ENCODE measurements around the gene STOM.

The STOM gene

DNA sequence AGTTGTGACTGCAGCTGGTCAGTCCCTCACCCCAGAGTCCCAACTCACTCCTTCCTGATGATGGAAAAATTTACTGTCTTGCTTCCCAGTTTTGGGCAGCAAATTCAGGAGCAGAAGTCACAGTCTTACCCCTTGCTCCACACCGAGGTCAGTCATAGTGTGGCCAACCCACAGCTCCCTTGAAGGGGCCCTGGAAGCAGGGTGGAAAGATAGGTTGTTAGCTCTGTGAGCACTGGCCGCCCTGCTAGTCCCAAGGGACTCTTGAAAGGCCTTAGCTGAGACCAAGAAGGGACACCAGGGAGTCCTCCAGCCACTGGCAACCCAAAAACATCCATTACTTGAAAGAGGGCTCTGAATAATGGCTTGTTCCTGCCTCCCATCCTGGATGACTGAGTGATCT is 62.1 kb downstream of the STOM start:
- TF ChIP-seq POLR2A (IDR thresholded peaks at IDR 0.05; ENCODE audit: low read depth, low read length), result no peak
- no peak for TF ChIP-seq PAX5 (IDR thresholded peaks at IDR 0.05; ENCODE audit: insufficient read depth, low read length, severe bottlenecking)
- no peak for TF ChIP-seq TAF1 (IDR thresholded peaks at IDR 0.05; ENCODE audit: low read depth, low read length)
- TF ChIP-seq SPI1 (IDR thresholded peaks at IDR 0.05; ENCODE audit: low read depth, low read length), result no peak
- TF ChIP-seq POU2F2 (IDR thresholded peaks at IDR 0.05; ENCODE audit: low read depth, low read length), result no peak

DNA sequence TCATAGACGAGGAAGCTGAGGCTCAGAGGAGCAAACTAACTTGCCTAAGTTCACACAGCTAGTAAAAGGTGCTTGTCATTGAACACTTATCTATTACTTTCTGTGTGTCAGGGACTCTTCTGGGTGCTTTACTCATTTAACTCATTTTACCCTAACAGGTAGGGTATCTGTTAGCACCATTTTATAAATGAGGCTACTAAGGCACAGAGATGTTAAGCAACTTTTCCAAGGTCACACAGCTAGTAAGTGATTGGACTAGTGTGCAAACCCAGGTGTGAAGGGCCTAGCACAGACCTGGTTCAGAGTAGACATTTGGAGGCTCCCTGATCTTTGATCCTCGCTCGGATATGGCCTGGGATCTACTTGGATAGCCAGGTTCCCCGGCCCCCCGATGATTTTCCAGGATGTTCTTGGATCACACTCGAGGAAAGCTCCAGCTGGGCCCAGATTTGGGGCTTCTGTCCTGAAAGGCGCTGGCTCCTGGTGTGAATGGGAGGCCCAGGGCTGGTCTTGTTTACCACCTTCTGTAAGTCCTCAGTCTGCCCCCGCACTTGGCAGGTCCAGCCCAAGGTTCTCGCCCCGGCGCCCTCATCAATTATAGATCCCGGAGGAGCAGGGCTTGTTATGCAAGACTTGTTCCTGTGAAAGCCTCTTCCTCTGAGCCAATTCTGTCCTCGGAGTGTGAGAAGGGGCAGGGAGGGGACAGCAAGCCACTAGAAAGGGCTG is 64.6 kb downstream of the STOM start:
- TF ChIP-seq POLR2A (IDR thresholded peaks at IDR 0.05; ENCODE audit: low read depth, low read length), result no peak
- no peak for FAIRE-seq
- DNase-seq (ENCODE audit: insufficient read length, low spot score), result no peak

More for the DNA sequence above, 62.1 kb downstream of the STOM start:
- DNase-seq (ENCODE audit: insufficient read length, low spot score) (no peak), FAIRE-seq (no peak)

DNA sequence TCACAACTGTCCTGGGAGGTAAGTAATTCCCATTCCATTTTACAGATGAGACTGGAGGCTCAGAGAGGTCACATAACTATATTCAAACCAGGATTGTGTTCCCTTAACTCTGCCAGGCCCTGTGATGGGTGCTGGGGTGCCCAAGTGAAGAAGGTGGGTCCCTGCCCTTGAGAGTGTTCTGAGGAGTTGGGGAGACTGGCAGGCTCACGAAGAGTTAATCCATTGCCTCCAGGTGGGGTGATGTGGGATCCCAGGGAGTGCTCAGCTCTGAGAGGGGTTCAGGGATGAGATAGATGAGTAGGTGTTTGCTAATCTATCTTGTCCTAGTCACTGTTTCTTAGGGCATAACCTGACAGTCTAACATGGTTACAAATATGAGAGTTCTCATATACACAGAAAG is 65.3 kb downstream of the STOM start:
- FAIRE-seq (no peak), DNase-seq (ENCODE audit: insufficient read length, low spot score) (no peak)
- TF ChIP-seq POLR2AphosphoS5 (IDR thresholded peaks at IDR 0.05; ENCODE audit: low read depth, low read length), result no peak
- TF ChIP-seq PAX5 (IDR thresholded peaks at IDR 0.05; ENCODE audit: insufficient read depth, low read length, severe bottlenecking), result no peak

DNA sequence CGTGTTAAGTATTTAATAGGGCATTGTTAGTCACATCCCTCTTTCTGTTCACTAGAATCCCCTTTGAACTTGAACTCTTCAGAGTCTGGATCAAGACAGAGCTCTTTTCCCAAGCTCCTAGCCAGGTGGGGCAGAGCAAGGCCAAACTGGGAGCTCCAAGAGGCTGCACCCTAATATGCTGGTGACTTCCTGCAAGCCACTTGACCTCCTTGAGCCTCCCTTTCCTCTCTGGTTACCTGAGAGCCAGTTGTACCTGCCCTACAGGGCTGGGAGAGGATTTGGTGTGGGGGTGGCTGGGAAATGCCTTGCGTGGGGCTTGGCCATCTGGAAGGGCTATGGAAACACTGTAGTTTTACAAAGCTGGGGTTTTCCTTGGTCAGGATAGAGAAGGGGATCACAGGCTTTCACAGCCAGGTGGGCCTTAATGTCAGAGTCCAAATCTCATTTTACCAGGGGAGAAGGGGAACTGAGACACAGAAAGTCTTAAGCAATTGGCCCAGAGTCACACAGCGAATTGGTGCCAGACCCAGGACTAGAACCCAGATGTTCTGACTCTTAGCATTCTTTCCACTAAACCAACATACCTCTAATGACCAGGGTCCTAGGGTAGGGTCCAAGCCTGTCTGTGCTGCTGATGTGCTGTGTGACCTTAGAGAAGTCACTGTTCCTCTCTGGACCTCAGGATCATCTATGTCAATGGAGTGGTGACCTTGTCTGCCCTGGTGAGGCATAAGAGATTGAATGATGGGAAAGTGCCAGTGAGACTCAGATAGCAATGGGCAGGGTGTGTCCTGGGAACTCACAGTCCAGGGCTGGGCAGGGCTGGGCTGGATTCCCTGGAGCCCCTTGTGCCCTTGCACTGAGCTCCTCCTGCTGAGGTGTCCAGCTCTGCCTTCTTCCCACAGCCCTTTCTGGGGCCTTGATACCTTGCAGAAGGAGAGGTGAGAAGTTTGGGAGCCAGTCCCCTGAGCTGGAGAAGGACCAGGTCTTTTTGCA is 66.3 kb downstream of the STOM start:
- TF ChIP-seq SPI1 (IDR thresholded peaks at IDR 0.05; ENCODE audit: low read depth, low read length) (0 out of 2 replicates have a peak, but pooled peaks have one; percentile 4), POU2F2 (IDR thresholded peaks at IDR 0.05; ENCODE audit: low read depth, low read length) (no peak), POLR2AphosphoS5 (IDR thresholded peaks at IDR 0.05; ENCODE audit: low read depth, low read length) (no peak)
- FAIRE-seq, result no peak
- no peak for DNase-seq (ENCODE audit: insufficient read length, low spot score)

DNA sequence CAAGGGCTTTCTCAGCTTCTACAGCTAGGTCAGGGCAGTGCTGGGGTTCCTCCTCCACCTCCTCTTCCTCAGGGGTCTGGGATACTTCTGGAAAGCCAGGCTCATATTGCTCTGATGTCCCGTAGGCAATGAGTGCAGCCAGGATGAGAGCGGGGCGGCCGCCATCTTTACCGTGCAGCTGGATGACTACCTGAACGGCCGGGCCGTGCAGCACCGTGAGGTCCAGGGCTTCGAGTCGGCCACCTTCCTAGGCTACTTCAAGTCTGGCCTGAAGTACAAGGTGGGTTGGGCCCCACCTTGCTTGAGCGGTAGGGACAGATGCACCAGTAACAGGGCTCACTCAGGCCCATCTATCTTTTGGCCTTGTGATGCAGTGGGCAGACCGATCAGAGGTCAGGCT is 67.3 kb downstream of the STOM start:
- TF ChIP-seq POLR2AphosphoS5 (IDR thresholded peaks at IDR 0.05; ENCODE audit: low read depth, low read length), result no peak
- no peak for TF ChIP-seq TAF1 (IDR thresholded peaks at IDR 0.05; ENCODE audit: low read depth, low read length)
- no peak for TF ChIP-seq POU2F2 (IDR thresholded peaks at IDR 0.05; ENCODE audit: low read depth, low read length)
- TF ChIP-seq SPI1 (IDR thresholded peaks at IDR 0.05; ENCODE audit: low read depth, low read length), result no peak
- no peak for TF ChIP-seq PAX5 (IDR thresholded peaks at IDR 0.05; ENCODE audit: insufficient read depth, low read length, severe bottlenecking)
- no peak for TF ChIP-seq POLR2A (IDR thresholded peaks at IDR 0.05; ENCODE audit: low read depth, low read length)
- no peak for FAIRE-seq
- no peak for DNase-seq (ENCODE audit: insufficient read length, low spot score)

DNA sequence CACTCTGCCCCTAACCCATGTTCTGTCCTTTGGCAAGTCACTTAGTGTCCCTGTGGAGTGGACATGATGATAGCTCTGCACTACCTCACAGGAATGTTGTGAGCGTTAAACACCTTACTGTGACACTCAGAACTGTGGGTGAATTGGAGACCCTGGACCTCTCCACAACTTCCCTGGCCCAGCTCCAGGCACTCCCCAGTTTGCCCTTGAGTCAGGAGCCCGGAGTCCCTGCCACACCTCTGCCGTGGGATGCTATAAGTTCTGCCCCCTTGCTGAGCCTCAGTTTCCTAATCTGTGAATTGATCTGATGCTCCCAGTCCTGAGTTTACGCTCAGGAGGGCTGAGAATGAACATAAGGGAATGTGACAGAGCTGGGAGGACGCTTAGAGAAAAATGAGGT is 67.7 kb downstream of the STOM start:
- no peak for DNase-seq (ENCODE audit: insufficient read length, low spot score)
- no peak for TF ChIP-seq POLR2A (IDR thresholded peaks at IDR 0.05; ENCODE audit: low read depth, low read length)
- TF ChIP-seq TAF1 (IDR thresholded peaks at IDR 0.05; ENCODE audit: low read depth, low read length), result no peak
- TF ChIP-seq POU2F2 (IDR thresholded peaks at IDR 0.05; ENCODE audit: low read depth, low read length), result no peak
- no peak for FAIRE-seq

DNA sequence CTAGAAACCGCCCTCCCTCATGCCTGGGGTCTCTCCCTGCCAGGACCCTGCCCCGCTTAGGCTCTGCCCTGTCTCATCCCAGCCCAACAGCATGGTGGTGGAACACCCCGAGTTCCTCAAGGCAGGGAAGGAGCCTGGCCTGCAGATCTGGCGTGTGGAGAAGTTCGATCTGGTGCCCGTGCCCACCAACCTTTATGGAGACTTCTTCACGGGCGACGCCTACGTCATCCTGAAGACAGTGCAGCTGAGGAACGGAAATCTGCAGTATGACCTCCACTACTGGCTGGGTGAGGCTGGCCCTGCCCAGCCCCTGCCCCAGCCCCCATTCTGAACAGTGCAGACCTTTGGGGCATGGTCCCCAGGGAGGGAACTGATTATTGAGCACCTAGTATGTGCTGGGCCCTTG is 68.2 kb downstream of the STOM start:
- no peak for TF ChIP-seq POLR2AphosphoS5 (IDR thresholded peaks at IDR 0.05; ENCODE audit: low read depth, low read length)
- TF ChIP-seq SPI1 (IDR thresholded peaks at IDR 0.05; ENCODE audit: low read depth, low read length), result no peak
- TF ChIP-seq POLR2A (IDR thresholded peaks at IDR 0.05; ENCODE audit: low read depth, low read length), result no peak
- no peak for TF ChIP-seq POU2F2 (IDR thresholded peaks at IDR 0.05; ENCODE audit: low read depth, low read length)
- no peak for TF ChIP-seq PAX5 (IDR thresholded peaks at IDR 0.05; ENCODE audit: insufficient read depth, low read length, severe bottlenecking)
- TF ChIP-seq TAF1 (IDR thresholded peaks at IDR 0.05; ENCODE audit: low read depth, low read length), result no peak
- DNase-seq (ENCODE audit: insufficient read length, low spot score) (no peak), FAIRE-seq (no peak)

DNA sequence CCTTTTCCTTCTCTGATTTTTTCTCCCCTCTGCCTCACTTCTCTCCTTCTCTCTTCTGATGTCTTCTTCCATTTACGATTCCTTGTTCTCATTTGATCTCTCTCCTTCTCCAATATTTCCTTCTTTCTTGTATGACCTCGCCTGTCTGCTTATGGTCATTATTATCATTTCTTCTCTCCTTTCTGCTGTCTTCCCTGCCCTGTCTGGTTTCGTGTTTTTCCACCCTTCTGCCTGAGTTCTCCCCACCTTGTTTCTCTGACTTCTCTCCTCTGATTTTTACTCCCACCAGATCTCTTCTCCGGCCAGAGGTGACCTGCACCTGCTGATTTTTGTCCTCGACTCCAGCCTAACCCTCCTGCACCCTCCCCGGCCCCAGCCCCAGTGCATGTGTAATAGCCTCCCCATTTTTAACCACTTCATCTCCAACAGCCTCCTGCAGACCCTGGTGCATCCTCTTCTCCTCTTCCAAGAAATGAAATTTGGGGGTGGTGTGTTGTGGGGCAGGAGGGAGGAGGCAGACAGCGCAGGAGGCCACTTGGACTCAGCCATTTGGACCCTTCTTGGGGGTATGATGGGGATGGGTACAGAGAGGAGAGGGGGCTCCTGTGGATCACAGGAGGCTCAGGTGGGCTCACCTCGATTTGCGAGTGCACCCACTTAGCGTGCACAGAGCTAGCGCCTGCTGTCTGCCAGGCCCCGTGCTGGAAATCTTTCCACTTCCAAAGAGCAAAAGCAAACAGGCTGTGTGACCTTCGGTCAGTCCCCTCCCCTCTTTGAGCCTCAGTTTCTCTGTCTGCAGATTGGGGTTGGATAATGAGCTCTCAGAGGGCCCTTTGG is 69.5 kb downstream of the STOM start:
- TF ChIP-seq PAX5 (IDR thresholded peaks at IDR 0.05; ENCODE audit: insufficient read depth, low read length, severe bottlenecking), result no peak
- DNase-seq (ENCODE audit: insufficient read length, low spot score) (no peak), FAIRE-seq (no peak)

DNA sequence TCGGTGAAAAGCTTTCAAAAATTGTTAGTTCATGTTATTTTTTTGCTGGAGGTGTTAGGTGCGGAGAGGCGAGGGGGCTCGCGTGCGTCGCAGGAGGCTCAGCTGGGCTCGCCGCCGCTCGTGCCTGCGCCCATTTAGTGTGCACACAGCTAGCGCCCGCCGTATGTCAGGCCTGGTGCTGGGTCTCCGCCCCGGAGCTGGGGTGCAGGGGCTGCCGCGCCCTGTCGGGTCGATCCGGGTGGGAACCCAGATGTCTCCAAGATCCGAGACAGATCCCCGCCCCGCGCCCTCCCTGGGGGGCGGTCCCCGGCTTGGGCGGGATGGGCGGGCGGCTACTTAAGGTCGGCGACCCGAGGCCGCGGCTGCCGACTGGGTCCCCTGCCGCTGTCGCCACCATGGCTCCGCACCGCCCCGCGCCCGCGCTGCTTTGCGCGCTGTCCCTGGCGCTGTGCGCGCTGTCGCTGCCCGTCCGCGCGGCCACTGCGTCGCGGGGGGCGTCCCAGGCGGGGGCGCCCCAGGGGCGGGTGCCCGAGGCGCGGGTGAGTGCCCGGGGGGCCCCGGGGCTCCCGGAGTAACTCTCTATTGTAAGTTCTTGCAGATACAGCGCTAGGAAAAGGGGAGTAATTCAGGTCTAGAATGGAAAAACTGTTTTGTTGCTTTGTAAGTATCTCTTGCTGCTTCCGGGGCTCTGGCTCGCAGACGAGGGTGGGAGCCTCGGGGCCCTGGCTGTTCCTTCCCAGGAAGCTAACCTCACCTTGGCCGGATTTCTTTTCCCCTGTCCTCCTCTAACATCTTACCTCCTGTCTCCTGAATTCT is 70.4 kb downstream of the STOM start:
- DNase-seq (ENCODE audit: insufficient read length, low spot score) (peak; percentile 68), FAIRE-seq (no peak)
- TF ChIP-seq TAF1 (IDR thresholded peaks at IDR 0.05; ENCODE audit: low read depth, low read length) (no peak), POLR2AphosphoS5 (IDR thresholded peaks at IDR 0.05; ENCODE audit: low read depth, low read length) (no peak), PAX5 (IDR thresholded peaks at IDR 0.05; ENCODE audit: insufficient read depth, low read length, severe bottlenecking) (no peak), SPI1 (IDR thresholded peaks at IDR 0.05; ENCODE audit: low read depth, low read length) (no peak), POLR2A (IDR thresholded peaks at IDR 0.05; ENCODE audit: low read depth, low read length) (no peak), POU2F2 (IDR thresholded peaks at IDR 0.05; ENCODE audit: low read depth, low read length) (no peak)

Data from GM12891 (cell line).